ENCODE results near the gene ADGRV1.
A peak's percentile ranks its signal among the peaks of the same experiment; 100 is the strongest.

The ADGRV1 gene

DNA sequence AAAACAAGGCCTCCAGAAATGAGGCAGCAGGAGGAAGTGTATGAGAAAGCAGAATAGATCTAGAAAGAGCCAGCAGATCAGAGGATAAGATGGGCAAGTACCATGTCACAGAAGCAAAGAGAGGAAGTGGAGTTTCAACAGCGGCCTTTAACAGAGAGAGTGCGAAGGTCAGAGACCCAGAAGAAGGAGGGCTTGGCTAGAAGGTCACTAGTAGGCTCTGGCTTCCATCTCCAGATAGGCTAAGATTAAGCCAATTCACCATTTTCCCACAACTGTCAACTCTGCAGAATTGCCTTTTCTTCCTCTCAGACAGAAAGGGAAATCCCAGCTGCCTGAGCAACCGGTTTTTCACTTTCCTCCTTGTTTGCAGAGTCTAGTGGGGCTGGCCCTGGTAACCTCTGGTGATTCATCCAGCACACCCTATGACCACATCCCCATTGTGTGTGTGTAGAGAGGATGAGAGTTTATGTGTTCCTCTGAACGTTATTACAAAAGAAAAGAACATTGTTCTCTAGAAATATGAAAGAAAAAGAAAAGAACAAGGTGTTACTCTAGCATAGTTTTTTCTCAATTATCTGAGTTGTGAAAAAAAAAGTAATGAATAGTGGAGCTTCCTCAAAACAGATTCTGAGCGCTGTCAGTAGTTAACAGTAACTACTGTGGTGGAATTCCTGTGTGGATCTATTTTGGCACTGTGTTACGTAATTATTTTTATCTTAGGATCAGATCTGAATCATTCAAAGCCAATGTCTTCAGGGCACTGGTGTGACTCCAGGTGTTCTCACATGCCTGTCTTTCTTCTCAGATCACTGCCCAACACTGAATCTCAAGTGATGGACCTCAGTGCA, 604.2 kb downstream of the ADGRV1 start:
- DNase-seq (ENCODE audit: low read depth in 2 of 2) = peak; percentile 7 to 25

DNA sequence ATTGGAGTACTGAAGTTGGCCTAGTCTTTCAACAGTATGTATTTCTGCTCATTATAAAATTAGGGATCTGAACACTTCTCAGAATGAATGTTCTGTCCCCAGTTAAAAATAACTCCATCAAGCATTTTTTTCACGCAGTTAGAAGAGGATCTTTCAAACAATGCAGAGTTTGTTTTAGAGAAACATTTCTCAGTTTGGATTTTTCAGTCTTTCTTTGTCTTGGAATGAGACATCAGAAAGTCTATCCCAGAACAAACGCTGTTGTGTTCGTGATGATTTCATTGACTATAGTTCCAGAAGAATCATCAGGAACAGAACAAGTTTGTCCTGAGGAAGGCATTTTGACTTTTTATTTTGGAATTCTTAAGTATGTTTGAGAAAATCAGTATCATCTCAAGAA, 605.8 kb downstream of the ADGRV1 start:
- DNase-seq (ENCODE audit: low read depth in 2 of 2) = no peak

GRCh38 chr5:91166059-91166807, 607.6 kb downstream of the ADGRV1 start:
- DNase-seq (ENCODE audit: low read depth in 2 of 2) = no peak

DNA sequence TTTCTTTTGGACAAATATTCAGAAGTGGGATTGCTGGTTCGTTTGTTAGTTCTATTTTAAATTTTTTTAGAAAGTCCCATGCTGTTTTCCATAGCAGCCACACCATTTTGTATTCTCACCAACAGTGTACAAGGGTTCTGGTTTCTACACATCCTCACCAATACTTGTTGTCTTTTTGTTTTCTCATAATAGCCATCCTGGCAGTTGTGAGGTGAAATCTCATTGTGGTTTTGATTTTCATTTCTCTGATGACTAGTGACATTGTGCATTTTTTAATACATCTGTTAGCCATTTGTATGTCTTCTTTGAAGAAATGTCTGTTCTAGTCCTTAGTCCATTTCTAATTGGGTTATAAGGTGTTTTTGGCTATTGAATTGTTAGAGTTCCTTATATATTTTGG, 610.3 kb downstream of the ADGRV1 start:
- DNase-seq (ENCODE audit: low read depth in 2 of 2) = no peak

GRCh38 chr5:91170266-91170665, 611.7 kb downstream of the ADGRV1 start:
- no peak for DNase-seq (ENCODE audit: low read depth in 2 of 2)

DNA sequence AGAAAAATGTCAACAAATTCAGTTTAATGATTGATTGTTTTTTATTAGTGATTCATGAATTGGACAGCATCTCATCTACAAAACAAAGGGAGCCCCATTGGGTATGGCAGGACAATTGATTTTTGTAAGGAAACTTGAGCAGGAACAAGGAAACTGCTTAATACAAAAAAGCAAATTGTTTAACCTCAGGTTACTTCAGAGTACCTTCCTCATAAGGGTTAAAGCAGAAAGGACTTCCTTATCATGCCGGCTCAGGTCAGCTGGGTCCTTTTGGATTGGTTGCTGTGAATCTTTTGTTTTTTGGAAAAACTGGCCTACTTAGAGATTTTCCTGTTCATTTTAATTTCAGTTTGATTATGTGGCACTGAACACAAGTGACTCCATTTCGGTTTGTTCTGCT, 612.7 kb downstream of the ADGRV1 start:
- DNase-seq (ENCODE audit: low read depth in 2 of 2) = no peak

DNA sequence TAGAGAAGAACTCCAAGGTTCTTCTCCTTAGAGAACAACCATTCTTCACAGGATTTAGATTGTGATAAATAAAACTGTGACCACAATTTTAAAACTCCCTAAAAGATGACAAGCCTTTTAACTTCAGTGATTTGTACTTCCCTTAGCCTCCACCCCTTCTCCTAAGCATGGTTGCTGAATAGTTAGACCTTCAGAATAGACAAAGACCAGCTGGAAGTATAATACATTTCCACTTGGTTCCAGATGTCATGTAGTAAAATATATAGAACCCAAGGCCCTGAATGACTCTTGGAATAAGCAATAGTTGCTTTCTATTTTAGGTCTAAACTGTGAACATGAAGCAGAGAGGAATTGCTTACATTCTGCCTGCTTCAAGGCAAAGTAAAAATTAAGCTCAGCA, 615.8 kb downstream of the ADGRV1 start:
- DNase-seq (ENCODE audit: low read depth in 2 of 2) = no peak

GRCh38 chr5:91175708-91176107, 617.1 kb downstream of the ADGRV1 start:
- DNase-seq (ENCODE audit: low read depth in 2 of 2) = no peak

GRCh38 chr5:91176288-91177016, 617.9 kb downstream of the ADGRV1 start:
- no peak for DNase-seq (ENCODE audit: low read depth in 2 of 2)

GRCh38 chr5:91177085-91177484, 618.5 kb downstream of the ADGRV1 start:
- no peak for DNase-seq (ENCODE audit: low read depth in 2 of 2)

GRCh38 chr5:91177639-91178038, 619.0 kb downstream of the ADGRV1 start:
- DNase-seq (ENCODE audit: low read depth in 2 of 2) = no peak

DNA sequence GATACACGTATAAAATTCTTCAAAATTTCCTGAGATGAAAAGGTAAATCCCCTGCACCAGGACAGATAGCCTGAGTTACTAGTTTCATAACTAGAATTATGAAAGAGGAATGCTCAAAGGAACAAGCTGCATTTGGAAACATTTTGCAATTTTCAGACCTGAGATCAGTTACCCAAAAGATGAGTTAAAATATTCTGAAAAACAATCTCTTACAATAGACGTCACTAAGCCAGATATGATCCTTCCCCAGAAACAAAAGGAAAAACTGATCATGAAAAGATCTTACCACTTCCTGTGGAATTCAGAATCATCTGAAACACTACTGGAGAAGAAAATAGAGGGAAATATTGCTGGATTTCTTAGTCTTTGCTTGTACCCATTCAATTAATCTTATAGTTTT, 619.9 kb downstream of the ADGRV1 start:
- no peak for DNase-seq (ENCODE audit: low read depth in 2 of 2)

GRCh38 chr5:91179018-91179417, 620.4 kb downstream of the ADGRV1 start:
- no peak for DNase-seq (ENCODE audit: low read depth in 2 of 2)

DNA sequence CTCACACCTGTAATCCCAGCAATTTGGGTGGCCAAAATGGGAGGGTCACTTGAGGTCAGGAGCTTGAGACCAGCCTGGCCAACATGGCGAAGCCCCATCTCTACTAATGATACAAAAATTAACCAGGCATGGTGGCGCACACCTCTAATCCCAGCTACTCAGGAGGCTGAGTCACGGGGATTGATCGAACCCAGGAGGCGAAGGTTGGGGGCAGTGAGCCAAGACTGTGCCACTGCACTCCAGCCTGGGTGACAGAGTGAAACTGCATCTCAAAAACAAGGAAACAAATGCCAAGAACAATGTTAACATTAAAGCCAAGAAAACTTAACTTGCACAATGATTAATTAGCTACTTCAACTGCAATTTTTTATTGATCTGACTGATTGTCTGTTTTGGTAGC, 621.9 kb downstream of the ADGRV1 start:
- no peak for DNase-seq (ENCODE audit: low read depth in 2 of 2)

DNA sequence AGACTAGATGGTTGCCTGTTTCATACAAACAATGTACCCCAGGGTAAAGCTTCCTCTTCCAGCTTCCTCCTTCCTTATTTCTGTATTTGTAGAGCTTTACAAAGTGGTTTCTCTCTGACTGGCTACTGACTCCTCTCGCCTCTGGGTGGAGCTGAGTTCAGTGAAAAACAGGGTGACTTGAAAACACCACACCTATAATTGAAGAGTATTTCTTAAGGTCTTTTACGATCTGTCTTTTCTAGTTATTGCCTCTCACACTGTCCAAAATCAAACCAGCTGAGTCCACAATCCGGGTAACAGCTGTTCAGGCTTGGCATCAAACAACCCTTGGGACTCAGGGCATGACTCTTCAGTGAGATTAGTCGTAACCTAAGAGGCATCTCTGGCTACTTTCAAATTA, 624.2 kb downstream of the ADGRV1 start:
- DNase-seq (ENCODE audit: low read depth in 2 of 2) = no peak

DNA sequence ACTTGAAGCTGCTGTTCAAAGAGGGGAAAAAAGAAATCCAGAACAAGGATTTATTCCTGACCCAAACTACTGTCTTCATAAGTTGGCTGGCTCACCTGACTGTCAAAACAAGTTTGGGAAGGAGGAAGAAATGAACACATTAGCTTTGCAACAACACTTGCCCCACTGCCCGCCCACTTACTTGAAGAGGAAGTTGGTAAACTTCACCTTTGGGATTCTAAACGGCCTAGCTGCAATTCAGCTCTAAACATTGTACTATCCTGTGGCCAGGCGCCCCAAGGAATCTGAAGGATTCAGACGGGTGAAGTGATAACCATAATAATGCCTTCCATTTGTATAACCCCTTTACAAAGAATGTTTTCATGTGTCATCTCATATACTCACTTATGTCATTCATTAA, 625.1 kb downstream of the ADGRV1 start:
- no peak for DNase-seq (ENCODE audit: low read depth in 2 of 2)

- DNase-seq (ENCODE audit: low read depth in 2 of 2) = no peak
These were observed 627.5 kb downstream of the ADGRV1 start for GRCh38 chr5:91186101-91186500.

GRCh38 chr5:91187032-91187431, 628.4 kb downstream of the ADGRV1 start:
- DNase-seq (ENCODE audit: low read depth in 2 of 2) = no peak

- DNase-seq (ENCODE audit: low read depth in 2 of 2) = no peak
These were observed 630.2 kb downstream of the ADGRV1 start for GRCh38 chr5:91188755-91189154.

GRCh38 chr5:91189480-91190313, 631.1 kb downstream of the ADGRV1 start:
- DNase-seq (ENCODE audit: low read depth in 2 of 2) = no peak

- DNase-seq (ENCODE audit: low read depth in 2 of 2) = no peak
These were observed 631.7 kb downstream of the ADGRV1 start for GRCh38 chr5:91190314-91190690.

Measured in stimulated activated CD8-positive, alpha-beta memory T cell treated with anti-CD3 and anti-CD28 coated beads, Interleukin-7, amount 100 ng/mL, for 1 hour (primary cell).